ENCODE measurements around the gene MUC20.

DNA sequence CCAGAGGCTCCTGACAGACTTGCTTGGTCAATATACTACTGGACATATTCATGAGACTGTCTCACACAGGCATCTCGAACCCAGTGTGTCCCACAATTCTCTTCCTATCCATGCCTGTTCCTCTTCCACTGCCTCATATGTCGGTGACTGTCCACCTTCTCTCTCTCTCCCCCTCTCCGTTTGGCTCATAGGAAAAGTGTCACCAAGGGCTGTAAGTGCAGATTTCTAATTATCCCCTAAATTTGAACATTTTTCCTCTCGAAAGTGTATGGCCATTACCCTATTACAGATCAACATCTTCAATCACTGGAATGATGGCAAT lies 22.5 kb upstream of the MUC20 start:
- no peak for TF ChIP-seq EZH2 (IDR thresholded peaks at IDR 0.05; ENCODE audit: insufficient read depth, poor library complexity, severe bottlenecking)
- no peak for TF ChIP-seq EZH2phosphoT487 (IDR thresholded peaks at IDR 0.05; ENCODE audit: insufficient read depth, low read depth)
